Stimulated activated memory B cell treated with anti-CD40 and anti-IgM and Interleukin-4, amounts not matched to agents 10 μg/mL and 1 μg/mL and 100 μg/mL, for 72 hours (primary cell): ENCODE measurements around the gene RPS6KA5.
"Not testable (repeated sequence)": the region's sequence is repeated elsewhere in the genome, so short reads cannot be mapped to it uniquely, and the experiment has no call there.

Experiments used
- ATAC-seq: fragments of 150-1000 bp; cut with Tn5 transposase; 2 replicates; pipeline ENCODE4 v1.10.0; 2021
- H3K27ac Mint-ChIP-seq: one replicate; pipeline ENCODE4 v1.8.0; 2022; ENCODE audit warnings: mild to moderate bottlenecking, mixed read lengths
- H3K27me3 Mint-ChIP-seq: one replicate; pipeline ENCODE4 v1.8.0; 2022; ENCODE audit warnings: mixed read lengths
- H3K36me3 Mint-ChIP-seq: one replicate; pipeline ENCODE4 v1.8.0; 2022; ENCODE audit warnings: mixed read lengths
- H3K4me1 Mint-ChIP-seq: one replicate; pipeline ENCODE4 v1.8.0; 2022; ENCODE audit warnings: mixed read lengths
- H3K4me3 Mint-ChIP-seq: one replicate; pipeline ENCODE4 v1.8.0; 2022; ENCODE audit warnings: mild to moderate bottlenecking, moderate library complexity, mixed read lengths
- H3K9me3 Mint-ChIP-seq: one replicate; pipeline ENCODE4 v1.8.0; 2022; ENCODE audit warnings: mixed read lengths

RPS6KA5 gene

DNA sequence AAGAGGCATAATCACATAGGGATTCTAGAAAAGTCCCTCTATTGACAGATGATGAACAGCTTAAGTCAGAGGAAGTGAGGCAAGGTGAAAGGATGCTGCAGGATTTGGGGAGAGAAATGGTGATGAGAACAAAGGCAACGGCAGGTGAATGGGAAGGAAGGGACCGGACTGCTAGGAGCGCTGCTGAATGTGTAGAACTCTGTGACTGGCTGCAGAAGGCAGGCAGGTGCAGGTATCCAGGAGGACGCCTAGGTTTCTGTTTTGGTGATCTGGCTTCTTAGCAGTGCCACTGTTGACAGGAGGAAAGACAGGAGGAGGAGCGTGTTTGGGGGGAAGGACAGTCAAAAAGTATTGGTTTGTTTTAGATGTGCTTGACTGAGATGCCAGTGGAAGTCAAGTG, 185.8 kb downstream of the RPS6KA5 start:
- no peaks in the 10 kb centered on the region for H3K4me1 Mint-ChIP-seq
- peaks cover 57% of the 10 kb centered on the region for H3K36me3 Mint-ChIP-seq
- H3K27me3 Mint-ChIP-seq = no peaks in the 10 kb centered on the region
- no peak for ATAC-seq
- no peak overlapping the region for H3K4me3 Mint-ChIP-seq
- peaks cover 3% of the 10 kb centered on the region for H3K9me3 Mint-ChIP-seq
- no peak overlapping the region for H3K27ac Mint-ChIP-seq

DNA sequence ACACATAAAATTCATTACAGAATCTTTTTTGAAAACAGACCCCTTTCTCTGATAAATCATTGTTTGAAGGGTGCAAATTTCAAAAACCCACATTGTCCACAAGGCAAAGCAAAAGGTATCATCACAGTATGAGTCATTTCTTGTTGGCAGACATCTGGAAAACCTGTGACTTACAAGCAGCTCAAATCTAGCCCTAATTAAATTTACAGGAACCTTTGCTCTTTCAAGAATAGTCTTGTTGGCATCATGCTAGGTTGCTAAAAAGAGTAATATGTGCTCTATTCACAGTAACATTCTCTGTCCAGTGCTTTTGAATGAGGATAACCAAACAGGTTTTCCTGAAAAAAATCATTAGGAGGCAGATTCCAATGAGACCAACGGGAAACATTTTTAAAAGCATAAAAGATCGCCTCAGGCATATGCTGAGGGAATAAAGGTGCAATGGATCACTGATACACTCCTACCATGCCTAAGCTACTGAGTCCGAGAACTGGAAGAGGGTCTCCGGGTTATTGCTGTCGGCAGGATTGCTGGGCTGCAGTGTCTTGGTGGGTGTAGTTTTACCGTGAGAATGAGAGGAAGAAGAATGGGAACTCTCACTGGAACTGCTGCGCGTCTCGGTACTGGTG, 188.7 kb downstream of the RPS6KA5 start:
- H3K9me3 Mint-ChIP-seq = peaks cover under 1% of the 10 kb centered on the region
- H3K4me3 Mint-ChIP-seq = no peak overlapping the region
- H3K36me3 Mint-ChIP-seq = peaks cover 38% of the 10 kb centered on the region
- H3K4me1 Mint-ChIP-seq = no peaks in the 10 kb centered on the region
- no peak overlapping the region for H3K27ac Mint-ChIP-seq
- H3K27me3 Mint-ChIP-seq = no peaks in the 10 kb centered on the region
- ATAC-seq = no peak

DNA sequence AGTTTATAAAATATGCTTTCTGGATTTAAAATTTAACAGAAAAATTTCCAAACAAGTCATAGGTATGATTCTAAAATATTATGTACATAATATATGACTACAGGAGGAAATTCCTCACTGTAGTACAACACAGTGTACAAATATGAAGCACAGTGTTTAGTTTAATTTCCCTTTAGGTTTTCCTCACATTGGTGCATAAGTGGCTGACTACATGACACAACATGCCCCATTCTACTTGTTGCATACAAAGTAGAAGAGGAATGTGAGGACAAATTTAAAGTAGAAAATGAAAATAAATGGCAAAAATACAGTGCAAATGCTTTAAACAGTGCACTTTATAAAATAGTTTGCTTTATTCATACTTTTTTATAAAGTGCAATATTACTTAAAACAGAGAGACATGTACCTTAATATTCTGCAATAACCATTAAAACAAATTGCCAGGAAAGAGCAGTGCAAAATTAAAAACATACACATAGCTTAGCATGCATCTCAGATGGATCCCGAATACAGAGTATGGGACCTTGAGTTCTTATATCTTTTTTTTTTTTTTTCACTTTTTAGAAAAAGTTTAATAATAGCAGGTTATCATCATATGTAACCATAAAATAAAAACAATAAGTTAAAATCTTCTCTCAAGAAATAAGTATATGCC, 189.4 kb downstream of the RPS6KA5 start:
- ATAC-seq = no peak
- Mint-ChIP-seq H3K9me3 (no peaks in the 10 kb centered on the region), H3K4me1 (no peaks in the 10 kb centered on the region), H3K27ac (no peak overlapping the region), H3K36me3 (peaks cover 32% of the 10 kb centered on the region), H3K4me3 (no peak overlapping the region), H3K27me3 (no peaks in the 10 kb centered on the region)

- H3K36me3 Mint-ChIP-seq = peaks cover 24% of the 10 kb centered on the region
- no peaks in the 10 kb centered on the region for H3K4me1 Mint-ChIP-seq
- H3K27ac Mint-ChIP-seq = no peak overlapping the region
- ATAC-seq = no peak
- H3K9me3 Mint-ChIP-seq = no peaks in the 10 kb centered on the region
- H3K4me3 Mint-ChIP-seq = no peak overlapping the region
- H3K27me3 Mint-ChIP-seq = no peaks in the 10 kb centered on the region
These were observed 192.9 kb downstream of the RPS6KA5 start for GRCh38 chr14:90867501-90867900.

GRCh38 chr14:90866833-90867232, 193.6 kb downstream of the RPS6KA5 start:
- no peaks in the 10 kb centered on the region for H3K9me3 Mint-ChIP-seq
- ATAC-seq = no peak
- H3K4me3 Mint-ChIP-seq = no peak overlapping the region
- H3K27me3 Mint-ChIP-seq = no peaks in the 10 kb centered on the region
- H3K27ac Mint-ChIP-seq = no peak overlapping the region
- peaks cover 26% of the 10 kb centered on the region for H3K36me3 Mint-ChIP-seq
- no peaks in the 10 kb centered on the region for H3K4me1 Mint-ChIP-seq

DNA sequence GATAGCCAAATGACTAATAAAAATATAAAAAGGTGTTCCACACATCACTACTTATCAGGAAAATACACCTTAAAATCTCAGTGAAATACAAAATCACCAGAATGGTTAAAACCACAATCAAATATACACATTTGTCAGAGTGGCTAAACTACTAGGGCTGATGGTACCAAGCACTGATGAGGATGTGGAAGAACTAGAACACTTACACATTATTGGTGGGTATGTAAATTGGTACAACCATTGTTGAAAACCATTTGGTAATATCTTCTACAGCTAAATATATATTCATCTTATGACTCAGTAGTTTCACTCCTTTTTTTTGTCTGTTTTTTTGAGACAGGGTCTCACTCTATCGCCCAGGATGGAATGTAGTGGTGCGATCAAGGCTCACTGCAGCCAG, 195.7 kb downstream of the RPS6KA5 start:
- H3K36me3 Mint-ChIP-seq = peaks cover 25% of the 10 kb centered on the region
- H3K27me3 Mint-ChIP-seq = no peaks in the 10 kb centered on the region
- H3K4me1 Mint-ChIP-seq = no peaks in the 10 kb centered on the region
- H3K27ac Mint-ChIP-seq = no peak overlapping the region
- H3K4me3 Mint-ChIP-seq = no peak overlapping the region
- H3K9me3 Mint-ChIP-seq = no peaks in the 10 kb centered on the region
- ATAC-seq = no peak

- Mint-ChIP-seq H3K4me1 (no peaks in the 10 kb centered on the region), H3K4me3 (no peak overlapping the region), H3K27me3 (no peaks in the 10 kb centered on the region), H3K36me3 (peaks cover 18% of the 10 kb centered on the region), H3K27ac (no peak overlapping the region), H3K9me3 (no peaks in the 10 kb centered on the region)
- ATAC-seq = no peak
These were observed 201.9 kb downstream of the RPS6KA5 start for GRCh38 chr14:90858511-90858910.

DNA sequence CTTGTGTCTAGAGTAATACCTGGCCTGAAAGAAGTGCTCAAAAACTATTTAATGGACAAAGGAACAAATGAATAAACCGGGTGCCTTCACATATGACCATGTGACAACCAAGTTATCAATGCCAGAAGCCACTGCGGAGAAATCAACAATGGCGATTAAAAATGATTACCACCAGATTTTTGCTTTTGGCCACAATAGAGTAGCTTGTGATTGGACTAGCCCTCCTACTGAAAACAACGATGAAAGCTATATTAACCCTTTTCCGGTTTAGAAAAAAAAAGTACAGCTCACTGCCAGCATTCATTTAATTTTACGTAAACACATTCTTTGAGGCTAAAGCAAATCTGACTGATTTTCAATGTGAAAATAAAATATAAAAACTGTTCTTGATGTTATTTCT, 202.6 kb downstream of the RPS6KA5 start:
- Mint-ChIP-seq H3K27ac (no peak overlapping the region), H3K9me3 (no peaks in the 10 kb centered on the region), H3K4me3 (no peak overlapping the region), H3K4me1 (no peaks in the 10 kb centered on the region), H3K27me3 (no peaks in the 10 kb centered on the region), H3K36me3 (peaks cover 18% of the 10 kb centered on the region)
- no peak for ATAC-seq

DNA sequence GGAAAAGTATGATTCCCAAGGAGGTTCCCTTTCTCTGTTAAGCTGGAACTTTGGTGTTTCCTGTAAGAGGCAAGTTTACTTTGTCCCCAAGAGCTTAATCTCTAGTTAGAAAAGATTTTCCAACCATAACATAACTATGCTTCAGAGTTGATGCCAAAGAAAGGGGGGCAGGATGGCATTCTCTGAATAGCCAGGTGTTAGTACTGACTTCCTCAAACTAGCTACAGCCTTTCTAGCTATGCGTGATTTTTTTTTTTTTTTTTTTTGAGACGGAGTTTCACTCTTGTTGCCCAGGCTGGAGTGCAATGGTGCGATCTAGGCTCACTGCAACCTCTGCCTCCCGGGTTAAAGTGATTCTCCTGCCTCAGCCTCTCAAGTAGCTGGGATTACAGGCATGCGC, 204.3 kb downstream of the RPS6KA5 start:
- H3K4me3 Mint-ChIP-seq, H3K9me3 Mint-ChIP-seq, H3K27ac Mint-ChIP-seq, H3K4me1 Mint-ChIP-seq, H3K27me3 Mint-ChIP-seq, H3K36me3 Mint-ChIP-seq: not testable (repeated sequence)
- ATAC-seq = peak; percentile 78

DNA sequence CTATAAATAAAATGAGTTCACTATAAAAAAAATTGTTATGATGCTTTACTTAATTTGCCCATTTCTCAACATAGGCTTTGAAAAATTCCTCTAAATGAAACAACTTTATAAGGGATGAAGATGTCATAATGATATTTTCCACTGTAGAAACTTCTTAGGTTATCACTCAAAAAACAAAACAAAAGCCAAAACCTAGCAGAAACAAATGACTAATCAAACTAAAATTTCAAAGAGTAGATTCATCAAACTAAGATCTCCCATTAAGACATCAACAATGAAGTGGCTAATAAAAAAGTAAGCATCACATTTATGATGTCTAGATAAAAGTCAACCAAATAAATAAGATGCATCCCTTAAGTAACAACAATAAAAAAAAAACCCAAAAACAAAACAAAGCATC, 207.3 kb downstream of the RPS6KA5 start:
- Mint-ChIP-seq H3K9me3 (no peaks in the 10 kb centered on the region), H3K36me3 (peaks cover 3% of the 10 kb centered on the region), H3K4me3 (no peak overlapping the region), H3K27ac (no peak overlapping the region), H3K27me3 (no peaks in the 10 kb centered on the region), H3K4me1 (no peaks in the 10 kb centered on the region)
- no peak for ATAC-seq

GRCh38 chr14:90851327-90852036, 209.0 kb downstream of the RPS6KA5 start:
- Mint-ChIP-seq H3K9me3 (no peaks in the 10 kb centered on the region), H3K27me3 (no peaks in the 10 kb centered on the region), H3K4me3 (no peak overlapping the region), H3K4me1 (no peaks in the 10 kb centered on the region), H3K27ac (no peak overlapping the region), H3K36me3 (peaks cover 3% of the 10 kb centered on the region)
- ATAC-seq = no peak

DNA sequence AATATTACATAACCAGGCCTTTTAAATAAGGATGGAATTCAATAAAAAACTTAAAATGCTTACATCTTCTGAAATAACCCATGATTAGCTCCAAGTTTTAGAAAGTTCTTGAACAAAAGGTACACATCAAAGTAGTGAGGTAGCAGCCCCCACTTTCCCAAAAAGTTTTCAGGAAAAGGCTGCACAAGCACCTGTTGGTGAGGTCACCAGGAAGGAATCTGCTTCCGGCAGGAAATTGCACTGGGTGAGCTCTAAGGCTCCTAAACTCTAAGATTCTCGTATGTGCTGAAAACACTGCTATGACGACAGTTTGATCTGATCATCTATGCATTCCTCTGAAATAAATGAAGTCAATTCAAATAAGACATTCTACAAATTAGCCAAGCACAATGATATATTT, 210.0 kb downstream of the RPS6KA5 start:
- Mint-ChIP-seq H3K4me3 (no peak overlapping the region), H3K27me3 (no peaks in the 10 kb centered on the region)

DNA sequence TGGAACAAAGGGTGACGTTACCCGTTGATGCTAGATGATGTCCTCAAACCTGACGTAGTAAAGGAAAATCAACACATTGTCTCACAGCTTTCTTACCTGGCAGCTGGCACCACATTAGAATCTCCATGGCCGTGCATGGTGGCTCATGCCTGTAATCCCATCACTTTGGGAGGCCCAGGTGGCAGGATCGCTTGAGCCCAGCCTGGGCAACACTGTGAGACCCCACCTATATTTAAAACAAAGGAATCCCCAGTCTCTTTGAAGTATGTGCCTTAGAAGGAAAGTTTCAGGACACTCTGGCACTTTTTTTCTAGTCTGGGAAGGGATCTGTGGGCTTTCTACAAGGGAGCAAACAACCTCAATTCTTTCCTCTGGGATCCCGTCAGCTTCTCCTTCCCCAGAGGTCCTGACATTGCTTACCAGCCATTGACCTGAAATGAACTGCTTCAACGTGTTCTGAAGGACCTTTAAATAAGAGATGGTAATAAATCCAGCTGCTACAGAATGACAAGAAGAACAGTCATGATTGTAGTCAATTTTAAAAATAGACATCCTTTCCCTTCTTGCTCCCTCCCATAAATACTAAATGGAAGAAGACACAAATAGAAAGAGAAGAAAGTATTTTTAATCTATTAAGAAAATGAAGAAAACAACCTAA, 210.5 kb downstream of the RPS6KA5 start:
- Mint-ChIP-seq H3K4me3 (no peak overlapping the region), H3K27me3 (no peaks in the 10 kb centered on the region), H3K27ac (no peak overlapping the region), H3K4me1 (no peaks in the 10 kb centered on the region), H3K9me3 (no peaks in the 10 kb centered on the region), H3K36me3 (peaks cover 3% of the 10 kb centered on the region)
- ATAC-seq = no peak

More for the DNA sequence above, 210.0 kb downstream of the RPS6KA5 start:
- no peaks in the 10 kb centered on the region for H3K4me1 Mint-ChIP-seq
- H3K27ac Mint-ChIP-seq = no peak overlapping the region
- H3K36me3 Mint-ChIP-seq = peaks cover 3% of the 10 kb centered on the region
- H3K9me3 Mint-ChIP-seq = no peaks in the 10 kb centered on the region
- no peak for ATAC-seq

DNA sequence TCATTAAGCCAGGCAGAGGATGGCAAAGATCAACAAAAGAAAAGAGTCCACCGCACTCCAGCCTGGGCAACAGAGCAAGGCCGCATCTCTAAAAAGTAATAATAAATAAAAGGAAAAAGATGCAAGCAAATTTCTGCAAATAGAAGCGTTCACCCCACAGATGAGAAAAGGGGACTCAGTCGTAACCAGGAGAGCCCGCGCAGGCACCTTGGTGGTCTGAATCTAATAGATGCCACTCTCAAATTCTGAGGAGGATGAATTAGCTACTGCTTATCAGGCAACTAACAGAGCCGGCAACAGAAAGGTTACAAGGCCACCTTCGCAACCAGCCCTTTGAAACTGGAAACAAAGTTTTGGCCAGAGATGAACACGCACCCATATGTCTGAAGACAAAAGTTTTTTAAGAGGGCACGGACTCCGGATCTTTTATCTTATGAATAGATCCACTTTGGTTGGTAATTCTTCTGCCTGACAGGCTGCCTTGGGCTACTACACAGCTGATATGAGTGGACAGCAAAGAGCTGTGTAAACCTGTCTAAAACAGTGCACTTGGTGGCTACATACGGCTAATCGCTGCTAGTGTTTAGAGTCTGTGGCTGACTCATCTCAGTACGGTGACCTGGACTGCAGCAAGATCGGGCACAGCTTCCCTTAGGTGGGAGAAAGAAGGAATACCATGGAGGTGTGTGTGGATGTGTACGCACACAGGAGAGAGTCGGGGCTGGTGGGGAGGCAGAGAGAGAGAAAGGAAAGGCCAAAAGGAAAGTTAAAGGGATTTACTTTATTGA, 211.3 kb downstream of the RPS6KA5 start:
- Mint-ChIP-seq H3K27me3 (no peaks in the 10 kb centered on the region), H3K36me3 (peaks cover 3% of the 10 kb centered on the region), H3K4me1 (no peaks in the 10 kb centered on the region), H3K4me3 (no peak overlapping the region), H3K9me3 (no peaks in the 10 kb centered on the region), H3K27ac (no peak overlapping the region)
- no peak for ATAC-seq

GRCh38 chr14:90846511-90846910, 213.9 kb downstream of the RPS6KA5 start:
- no peak for ATAC-seq
- Mint-ChIP-seq H3K9me3 (no peaks in the 10 kb centered on the region), H3K27ac (no peak overlapping the region), H3K27me3 (no peaks in the 10 kb centered on the region), H3K4me3 (no peak overlapping the region), H3K4me1 (peaks cover 5% of the 10 kb centered on the region), H3K36me3 (peaks cover 3% of the 10 kb centered on the region)
